GM12873 (cell line): Measurements from ENCODE around the gene CCDC142.

ENCODE experiments used
- CTCF ChIP-seq: IDR thresholded peaks from 2 replicates; pipeline ENCODE4 v1.5.1; 2012; ENCODE audit warnings: low read depth, mild to moderate bottlenecking, moderate library complexity, low read length, control low read depth; ENCODE audit not compliant: insufficient read depth; ENCODE audit errors: missing control alignments

CCDC142 gene

GRCh38 chr2:74441170-74441689, 41.6 kb downstream of the CCDC142 start:
- TF ChIP-seq CTCF, result no peak

- TF ChIP-seq CTCF, result peak; percentile 34
Observed at GRCh38 chr2:74440378-74441169, 42.2 kb downstream of the CCDC142 start.

DNA sequence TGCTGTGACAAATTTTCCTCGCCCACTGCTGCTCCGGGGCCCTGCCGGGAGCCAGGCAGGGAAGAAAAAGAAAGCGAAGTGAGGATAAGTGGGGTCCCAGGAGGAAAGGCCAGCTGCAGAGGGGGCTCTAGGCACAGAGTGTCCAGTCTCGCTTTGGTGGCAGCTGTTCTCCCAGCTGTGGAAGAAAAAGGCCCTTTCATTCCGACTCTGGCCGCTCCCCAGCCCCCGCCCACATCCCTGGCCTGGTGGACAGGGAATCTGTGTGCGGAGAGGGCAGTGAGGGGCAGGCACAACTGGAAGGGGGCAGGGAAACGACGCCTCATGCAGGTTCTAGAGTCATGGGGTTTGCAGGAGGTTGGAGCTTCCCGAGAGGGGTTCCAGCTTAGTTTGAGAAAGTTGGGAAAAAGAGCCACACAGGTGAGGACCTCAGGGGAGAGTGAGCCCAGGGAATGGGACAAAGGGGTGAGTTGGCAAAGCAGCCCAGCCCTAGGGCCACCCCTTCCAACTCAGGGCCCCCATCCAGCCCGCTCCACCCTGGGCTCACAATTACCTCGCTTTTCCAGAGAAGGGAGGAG, 42.9 kb downstream of the CCDC142 start:
- no peak for TF ChIP-seq CTCF

- no peak for TF ChIP-seq CTCF
Observed at GRCh38 chr2:74439373-74439772, 43.4 kb downstream of the CCDC142 start.

- no peak for TF ChIP-seq CTCF
Observed at GRCh38 chr2:74438248-74438647, 44.5 kb downstream of the CCDC142 start.

DNA sequence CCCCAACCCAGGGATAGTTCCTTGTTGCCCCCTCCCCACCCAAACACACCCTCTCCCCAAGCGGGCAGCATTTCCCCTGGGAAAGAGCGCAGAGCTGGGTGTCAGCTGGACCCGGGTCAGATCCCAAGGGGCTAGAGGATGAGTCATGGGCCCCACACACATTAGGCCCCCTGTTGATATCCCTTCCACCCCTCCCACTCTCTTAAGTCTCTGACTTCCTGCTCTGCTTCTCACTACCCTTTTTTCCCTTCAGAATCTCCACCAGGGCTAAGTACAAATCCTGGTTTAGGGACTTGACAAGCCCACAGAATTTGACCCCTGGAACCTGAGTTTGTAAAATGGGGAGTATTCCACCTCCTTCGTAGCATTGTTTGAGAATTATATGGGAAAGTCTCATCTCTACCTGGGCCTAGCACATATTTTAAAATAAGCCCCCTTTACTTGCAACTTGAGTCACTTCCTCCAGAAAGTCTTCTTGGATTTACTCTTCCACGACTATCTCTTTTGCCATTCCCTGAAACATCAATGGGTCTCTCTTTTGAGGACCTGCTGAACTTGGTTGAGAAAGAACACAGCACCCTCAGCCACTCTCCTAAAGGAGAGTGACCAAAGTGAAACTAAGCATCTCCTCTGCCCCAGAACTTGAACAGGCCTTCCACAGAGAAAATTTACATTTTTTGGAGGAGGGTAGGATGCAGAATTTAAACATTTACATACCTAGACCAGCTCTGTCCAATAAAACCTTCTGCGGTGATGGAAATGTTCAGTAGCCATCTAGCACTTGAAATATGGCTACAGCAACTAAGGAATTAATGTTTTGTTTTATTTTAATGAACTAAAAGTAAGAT, 45.7 kb downstream of the CCDC142 start:
- TF ChIP-seq CTCF, result no peak
